ENCODE results near the gene KRT75.
A peak's percentile ranks its signal among the peaks of the same experiment; 100 is the strongest.

The KRT75 gene

DNA sequence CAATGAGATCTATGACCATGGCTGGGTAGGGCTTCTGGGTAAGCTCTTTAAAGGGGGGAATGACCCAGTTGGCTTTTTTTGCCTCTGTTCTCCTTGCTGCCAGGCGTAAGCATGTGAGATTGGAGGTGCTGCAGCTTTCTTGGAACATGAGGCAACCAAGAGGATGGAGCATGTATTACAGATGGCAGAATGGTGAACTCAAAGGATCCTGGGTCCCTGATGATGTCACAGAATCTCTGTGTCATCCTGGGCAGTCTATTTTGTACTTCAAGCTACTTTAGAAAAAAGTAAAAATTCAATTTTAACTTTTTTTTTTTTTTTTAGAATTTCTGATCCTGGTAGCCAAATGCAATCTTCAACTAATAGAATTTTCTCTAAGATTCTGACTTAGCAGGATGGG lies 36.0 kb downstream of the KRT75 start:
- H3K4me3 ChIP-seq (ENCODE audit: control insufficient read depth, low read depth, low read length) = no peak overlapping the region
- TF ChIP-seq, protein P1, sequence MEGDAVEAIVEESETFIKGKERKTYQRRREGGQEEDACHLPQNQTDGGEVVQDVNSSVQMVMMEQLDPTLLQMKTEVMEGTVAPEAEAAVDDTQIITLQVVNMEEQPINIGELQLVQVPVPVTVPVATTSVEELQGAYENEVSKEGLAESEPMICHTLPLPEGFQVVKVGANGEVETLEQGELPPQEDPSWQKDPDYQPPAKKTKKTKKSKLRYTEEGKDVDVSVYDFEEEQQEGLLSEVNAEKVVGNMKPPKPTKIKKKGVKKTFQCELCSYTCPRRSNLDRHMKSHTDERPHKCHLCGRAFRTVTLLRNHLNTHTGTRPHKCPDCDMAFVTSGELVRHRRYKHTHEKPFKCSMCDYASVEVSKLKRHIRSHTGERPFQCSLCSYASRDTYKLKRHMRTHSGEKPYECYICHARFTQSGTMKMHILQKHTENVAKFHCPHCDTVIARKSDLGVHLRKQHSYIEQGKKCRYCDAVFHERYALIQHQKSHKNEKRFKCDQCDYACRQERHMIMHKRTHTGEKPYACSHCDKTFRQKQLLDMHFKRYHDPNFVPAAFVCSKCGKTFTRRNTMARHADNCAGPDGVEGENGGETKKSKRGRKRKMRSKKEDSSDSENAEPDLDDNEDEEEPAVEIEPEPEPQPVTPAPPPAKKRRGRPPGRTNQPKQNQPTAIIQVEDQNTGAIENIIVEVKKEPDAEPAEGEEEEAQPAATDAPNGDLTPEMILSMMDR (conservative IDR thresholded peaks at IDR 0.05; ENCODE audit: control insufficient read depth, insufficient read depth, low read depth, low read length) = no peak
- DNase-seq (ENCODE audit: low read depth) = peak; percentile 49

DNA sequence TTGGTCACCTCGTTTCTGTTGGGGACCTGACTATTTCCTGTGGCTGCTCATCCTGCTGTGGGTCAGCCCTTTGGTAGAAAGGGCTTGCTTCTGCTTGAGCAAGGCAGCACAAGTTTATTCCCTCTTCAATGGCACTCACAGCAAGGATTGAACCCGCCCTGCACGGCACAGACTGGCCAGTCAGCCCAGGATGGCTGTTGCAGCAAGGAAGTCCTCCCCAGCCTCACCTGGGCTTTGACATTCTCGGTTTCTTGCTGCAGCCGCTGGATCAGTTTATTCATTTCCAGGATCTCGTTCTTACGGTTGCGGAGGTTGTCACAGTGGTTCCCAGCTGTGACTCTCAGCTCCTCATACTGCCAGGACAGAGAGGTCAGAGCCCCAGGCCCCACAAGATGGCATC lies 37.5 kb downstream of the KRT75 start:
- no peak overlapping the region for H3K4me3 ChIP-seq (ENCODE audit: control insufficient read depth, low read depth, low read length)
- TF ChIP-seq, protein P1 (conservative IDR thresholded peaks at IDR 0.05; ENCODE audit: control insufficient read depth, insufficient read depth, low read depth, low read length) = no peak
- no peak for DNase-seq (ENCODE audit: low read depth)

DNA sequence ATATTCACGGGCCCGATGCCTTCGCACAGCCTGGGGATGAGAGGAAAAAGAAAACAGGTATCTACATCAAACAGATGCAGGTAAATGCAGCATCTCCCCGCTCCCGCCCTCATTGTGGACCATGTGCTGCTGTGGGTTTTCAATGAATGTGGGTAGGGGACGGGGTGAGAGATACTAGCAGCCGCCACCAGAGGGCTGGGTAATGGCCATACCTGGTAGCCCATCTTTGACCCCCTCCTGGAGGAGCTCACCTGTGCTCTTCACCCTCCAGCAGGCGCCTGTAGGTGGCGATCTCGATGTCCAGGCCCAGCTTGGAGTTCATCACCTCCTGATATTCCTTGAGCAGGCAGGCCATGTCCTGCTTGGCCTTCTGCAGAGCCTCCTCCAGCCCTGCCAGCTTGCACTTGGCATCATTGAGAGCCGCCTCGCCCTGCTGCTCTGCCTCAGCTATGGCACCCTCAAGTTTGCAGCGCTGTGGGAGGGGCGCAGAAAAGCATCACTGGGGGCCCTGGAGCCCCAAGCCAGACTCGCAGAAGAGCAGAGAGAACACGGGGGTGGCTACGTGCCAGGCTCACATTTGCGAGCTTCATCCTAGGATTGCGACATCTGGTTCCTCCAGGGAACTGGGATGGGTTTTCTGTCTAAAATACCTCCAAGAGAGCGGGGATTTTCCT lies 38.3 kb downstream of the KRT75 start:
- no peak overlapping the region for H3K4me3 ChIP-seq (ENCODE audit: control insufficient read depth, low read depth, low read length)
- DNase-seq (ENCODE audit: low read depth) = peak; percentile 76
- TF ChIP-seq, protein P1 (conservative IDR thresholded peaks at IDR 0.05; ENCODE audit: control insufficient read depth, insufficient read depth, low read depth, low read length) = peak; percentile 29

DNA sequence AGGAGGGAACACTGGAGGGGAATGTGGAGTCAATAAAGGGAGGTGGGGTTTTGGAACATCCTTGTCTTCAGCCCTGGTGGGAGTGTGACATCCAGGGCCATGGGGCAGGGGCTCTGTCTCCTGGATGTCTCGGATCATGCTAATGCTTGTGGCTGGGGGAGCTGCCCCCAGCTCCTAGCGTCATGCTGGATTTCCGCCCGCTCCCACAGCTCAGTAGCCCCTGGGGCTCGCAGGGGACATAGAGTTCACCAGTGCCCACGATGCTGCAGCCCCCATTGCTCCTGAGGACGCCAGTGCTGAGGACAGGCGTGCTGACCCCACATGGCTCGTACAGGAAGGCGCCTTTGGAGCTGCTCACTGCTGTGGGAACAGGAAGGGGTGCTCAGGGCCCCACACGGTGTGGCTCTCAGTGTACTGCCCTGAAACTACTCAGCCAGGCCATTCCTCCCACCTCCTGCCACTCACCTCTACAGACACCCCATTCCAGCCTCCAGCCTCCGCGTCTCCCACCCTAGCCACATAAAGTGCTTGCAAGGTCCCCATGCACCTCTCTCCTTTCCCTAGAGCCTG lies 39.2 kb downstream of the KRT75 start:
- TF ChIP-seq, protein P1 (conservative IDR thresholded peaks at IDR 0.05; ENCODE audit: control insufficient read depth, insufficient read depth, low read depth, low read length) = no peak
- DNase-seq (ENCODE audit: low read depth) = no peak
- H3K4me3 ChIP-seq (ENCODE audit: control insufficient read depth, low read depth, low read length) = no peak overlapping the region

DNA sequence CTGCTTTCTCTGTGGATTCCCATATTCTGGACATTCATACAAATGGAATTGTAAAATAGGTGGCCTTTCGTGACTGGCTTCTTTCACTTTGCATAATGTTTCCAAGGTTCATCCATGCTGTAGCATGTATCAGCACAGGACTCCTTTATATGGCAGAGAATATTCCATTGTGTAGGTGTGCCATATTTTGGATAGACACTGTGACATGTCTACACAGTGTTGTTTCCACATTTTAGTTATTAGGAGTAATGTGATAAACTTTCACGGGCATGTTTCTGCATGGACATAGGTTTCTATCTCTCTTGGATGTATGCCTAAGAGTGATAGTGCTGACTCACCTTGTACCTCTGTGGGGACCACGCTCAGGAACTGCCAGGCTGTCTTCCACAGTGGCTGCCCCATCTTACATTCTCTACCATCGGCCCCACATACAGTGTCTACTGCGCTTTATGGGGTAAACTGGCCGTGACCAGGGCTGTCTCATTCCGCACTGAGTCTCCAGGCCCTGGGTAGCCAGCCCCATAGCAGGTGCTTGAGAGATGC lies 41.6 kb downstream of the KRT75 start:
- no peak for DNase-seq (ENCODE audit: low read depth)
- H3K4me3 ChIP-seq (ENCODE audit: control insufficient read depth, low read depth, low read length) = no peak overlapping the region
- TF ChIP-seq, protein P1 (conservative IDR thresholded peaks at IDR 0.05; ENCODE audit: control insufficient read depth, insufficient read depth, low read depth, low read length) = no peak

DNA sequence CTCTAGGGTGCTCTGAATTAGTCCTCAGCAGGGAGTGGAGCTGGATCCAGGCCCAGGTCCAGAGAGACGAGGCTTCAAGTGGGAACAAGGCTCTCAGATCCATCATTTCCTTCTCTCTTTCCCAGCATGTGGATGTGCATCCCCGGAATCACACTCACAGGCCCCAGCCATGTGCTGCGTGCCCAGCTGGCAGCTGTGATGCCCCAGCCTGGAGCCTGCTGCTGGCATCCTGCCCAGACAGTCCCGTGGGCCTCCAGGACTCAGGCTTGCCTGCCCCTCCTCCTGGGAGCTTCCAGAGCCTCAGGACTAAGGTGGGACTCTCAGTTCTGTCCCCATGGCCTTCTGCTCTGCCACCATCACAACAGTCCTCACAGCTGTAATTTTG lies 42.6 kb downstream of the KRT75 start:
- DNase-seq (ENCODE audit: low read depth) = peak; percentile 16
- TF ChIP-seq, protein P1 (conservative IDR thresholded peaks at IDR 0.05; ENCODE audit: control insufficient read depth, insufficient read depth, low read depth, low read length) = no peak
- H3K4me3 ChIP-seq (ENCODE audit: control insufficient read depth, low read depth, low read length) = no peak overlapping the region
